ENCODE data around the gene PBX1. TPM values are rescaled to one million over a fixed set of nuclear protein-coding genes. Genes with fewer than 3 reads are reported as not detected.

PBX1 gene
- total RNA-seq, 1 donor from 2014 or later = 29.7 TPM

- H3K4me3 Mint-ChIP-seq (ENCODE audit: unreplicated experiment) = no peak overlapping the region
- H3K9me3 Mint-ChIP-seq (ENCODE audit: unreplicated experiment) = no peaks in the 10 kb centered on the region
- TF ChIP-seq CTCF (IDR thresholded peaks at IDR 0.05) = no peak
- peaks cover 3% of the 10 kb centered on the region for H3K36me3 Mint-ChIP-seq (ENCODE audit: unreplicated experiment)
- DNase-seq (ENCODE audit: extremely low spot score, unreplicated experiment) = no peak
- no peak overlapping the region for H3K27ac Mint-ChIP-seq (ENCODE audit: unreplicated experiment)
- H3K27me3 Mint-ChIP-seq (ENCODE audit: unreplicated experiment) = no peaks in the 10 kb centered on the region
- H3K4me1 Mint-ChIP-seq (ENCODE audit: unreplicated experiment) = peaks cover 2% of the 10 kb centered on the region
Measured at GRCh38 chr1:164629971-164630370, 71.0 kb downstream of the PBX1 start.

- no peak overlapping the region for H3K27ac Mint-ChIP-seq (ENCODE audit: unreplicated experiment)
- TF ChIP-seq CTCF (IDR thresholded peaks at IDR 0.05) = no peak
- DNase-seq (ENCODE audit: extremely low spot score, unreplicated experiment) = no peak
- no peaks in the 10 kb centered on the region for H3K9me3 Mint-ChIP-seq (ENCODE audit: unreplicated experiment)
- peaks cover 3% of the 10 kb centered on the region for H3K36me3 Mint-ChIP-seq (ENCODE audit: unreplicated experiment)
- H3K4me3 Mint-ChIP-seq (ENCODE audit: unreplicated experiment) = no peak overlapping the region
- H3K4me1 Mint-ChIP-seq (ENCODE audit: unreplicated experiment) = peaks cover 2% of the 10 kb centered on the region
- H3K27me3 Mint-ChIP-seq (ENCODE audit: unreplicated experiment) = no peaks in the 10 kb centered on the region
Measured at GRCh38 chr1:164630626-164631396, 71.8 kb downstream of the PBX1 start.

- DNase-seq (ENCODE audit: extremely low spot score, unreplicated experiment) = no peak
- H3K4me1 Mint-ChIP-seq (ENCODE audit: unreplicated experiment) = peaks cover 2% of the 10 kb centered on the region
- peaks cover 3% of the 10 kb centered on the region for H3K36me3 Mint-ChIP-seq (ENCODE audit: unreplicated experiment)
- H3K4me3 Mint-ChIP-seq (ENCODE audit: unreplicated experiment) = no peak overlapping the region
- TF ChIP-seq CTCF (IDR thresholded peaks at IDR 0.05) = no peak
- no peaks in the 10 kb centered on the region for H3K9me3 Mint-ChIP-seq (ENCODE audit: unreplicated experiment)
- H3K27ac Mint-ChIP-seq (ENCODE audit: unreplicated experiment) = no peak overlapping the region
- H3K27me3 Mint-ChIP-seq (ENCODE audit: unreplicated experiment) = no peaks in the 10 kb centered on the region
Measured at GRCh38 chr1:164631751-164632150, 72.8 kb downstream of the PBX1 start.

GRCh38 chr1:164633997-164634396, 75.0 kb downstream of the PBX1 start:
- no peak overlapping the region for H3K4me3 Mint-ChIP-seq (ENCODE audit: unreplicated experiment)
- peaks cover 8% of the 10 kb centered on the region for H3K4me1 Mint-ChIP-seq (ENCODE audit: unreplicated experiment)
- H3K9me3 Mint-ChIP-seq (ENCODE audit: unreplicated experiment) = no peaks in the 10 kb centered on the region
- no peak for TF ChIP-seq CTCF (IDR thresholded peaks at IDR 0.05)
- no peaks in the 10 kb centered on the region for H3K27me3 Mint-ChIP-seq (ENCODE audit: unreplicated experiment)
- H3K36me3 Mint-ChIP-seq (ENCODE audit: unreplicated experiment) = no peaks in the 10 kb centered on the region
- peak overlapping the region; percentile 54 for H3K27ac Mint-ChIP-seq (ENCODE audit: unreplicated experiment)
- no peak for DNase-seq (ENCODE audit: extremely low spot score, unreplicated experiment)

GRCh38 chr1:164635059-164635802, 76.2 kb downstream of the PBX1 start:
- Mint-ChIP-seq H3K27ac (ENCODE audit: unreplicated experiment) (no peak overlapping the region), H3K9me3 (ENCODE audit: unreplicated experiment) (no peaks in the 10 kb centered on the region), H3K36me3 (ENCODE audit: unreplicated experiment) (no peaks in the 10 kb centered on the region), H3K27me3 (ENCODE audit: unreplicated experiment) (no peaks in the 10 kb centered on the region), H3K4me1 (ENCODE audit: unreplicated experiment) (peaks cover 8% of the 10 kb centered on the region), H3K4me3 (ENCODE audit: unreplicated experiment) (no peak overlapping the region)
- no peak for DNase-seq (ENCODE audit: extremely low spot score, unreplicated experiment)
- TF ChIP-seq CTCF (IDR thresholded peaks at IDR 0.05) = no peak

Measured in osteocyte (in vitro differentiated cells).